T-helper 17 cell (primary cell): Measurements from ENCODE around the gene KISS1. TPM values are rescaled to one million over a fixed set of nuclear protein-coding genes. Genes with fewer than 3 reads are reported as not detected.

Experiments
- ATAC-seq: fragments of 150-1000 bp; cut with Tn5 transposase; 2 replicates; pipeline ENCODE4 v1.10.0; 2021; ENCODE audit warnings: mild to moderate bottlenecking, moderate library complexity
- DNase-seq, 3 donors: peaks; one replicate each; pipeline versions ENCODE4 v3.0.0 to v3.0.0-alpha.2; 2020 to 2021
- H3K9me3 ChIP-seq: one replicate; pipeline ENCODE4 v1.7.0; 2013; ENCODE audit warnings: low read length, mild to moderate bottlenecking; ENCODE audit not compliant: control insufficient read depth, poor library complexity, severe bottlenecking
- H3K27ac Mint-ChIP-seq: one replicate; pipeline ENCODE4 v1.8.0; 2022; ENCODE audit warnings: mild to moderate bottlenecking, moderate library complexity, mixed read lengths
- H3K27me3 Mint-ChIP-seq: one replicate; pipeline ENCODE4 v1.8.0; 2022; ENCODE audit warnings: mixed read lengths
- H3K36me3 Mint-ChIP-seq: one replicate; pipeline ENCODE4 v1.8.0; 2022; ENCODE audit warnings: low read depth, mixed read lengths
- H3K4me1 Mint-ChIP-seq: one replicate; pipeline ENCODE4 v1.8.0; 2022; ENCODE audit warnings: mild to moderate bottlenecking, mixed read lengths
- H3K4me3 Mint-ChIP-seq: one replicate; pipeline ENCODE4 v1.8.0; 2022; ENCODE audit warnings: mild to moderate bottlenecking, moderate library complexity, mixed read lengths
- total RNA-seq, 4 donors: library from RNA in 2 of 4; stranded (reverse) in 2 of 4; gene quantifications; one replicate each; pipeline ENCODE4 v1.2.3 and lab custom pipeline; 2022 to 2026

Gene KISS1
- total RNA-seq, 2 donors from 2014 or later, result 0.50 TPM; not detected in 1

DNA sequence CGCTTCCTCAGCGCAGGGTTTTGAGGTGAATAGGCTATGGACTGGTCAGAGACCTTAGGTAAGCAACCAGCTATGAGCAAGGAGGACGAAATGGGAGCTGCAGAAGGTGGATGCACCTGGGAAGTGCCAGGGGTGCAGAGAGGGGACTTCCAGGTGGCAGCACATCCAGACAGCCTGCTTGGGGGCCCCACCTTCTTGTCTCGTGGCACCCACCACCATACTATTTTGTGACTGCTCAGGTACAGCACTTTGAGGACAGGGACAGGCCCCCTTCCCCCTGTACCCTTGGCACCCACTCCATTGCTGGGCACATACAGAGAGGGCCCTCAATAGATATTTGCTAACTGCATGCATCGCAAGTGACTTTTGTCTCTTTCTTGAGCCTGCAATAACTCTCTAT is 777 bp upstream of the KISS1 start:
- H3K36me3 Mint-ChIP-seq, result peaks cover 4% of the 10 kb centered on the region
- no peak overlapping the region for H3K27ac Mint-ChIP-seq
- H3K27me3 Mint-ChIP-seq, result peaks cover 49% of the 10 kb centered on the region
- ATAC-seq, result no peak
- H3K4me1 Mint-ChIP-seq, result peaks cover 7% of the 10 kb centered on the region
- no peaks in the 10 kb centered on the region for H3K9me3 ChIP-seq
- H3K4me3 Mint-ChIP-seq, result no peak overlapping the region
- no peak for DNase-seq

GRCh38 chr1:204194771-204195170 is 1.5 kb downstream of the KISS1 start:
- H3K9me3 ChIP-seq, result no peaks in the 10 kb centered on the region
- Mint-ChIP-seq H3K4me3 (no peak overlapping the region), H3K36me3 (peaks cover 4% of the 10 kb centered on the region), H3K4me1 (peaks cover 15% of the 10 kb centered on the region), H3K27ac (peak overlapping the region; percentile 51), H3K27me3 (peaks cover 52% of the 10 kb centered on the region)
- no peak for ATAC-seq
- DNase-seq, result no peak

- Mint-ChIP-seq H3K4me1 (peaks cover 20% of the 10 kb centered on the region), H3K36me3 (peaks cover 4% of the 10 kb centered on the region), H3K4me3 (no peak overlapping the region), H3K27me3 (peaks cover 55% of the 10 kb centered on the region), H3K27ac (peak overlapping the region; percentile 51)
- ATAC-seq (no peak), DNase-seq (no peak)
- H3K9me3 ChIP-seq, result no peaks in the 10 kb centered on the region
These were observed 2.2 kb downstream of the KISS1 start for GRCh38 chr1:204194080-204194479.

GRCh38 chr1:204192589-204193352 is 3.5 kb downstream of the KISS1 start:
- no peaks in the 10 kb centered on the region for H3K9me3 ChIP-seq
- Mint-ChIP-seq H3K4me1 (peaks cover 26% of the 10 kb centered on the region), H3K4me3 (no peak overlapping the region), H3K36me3 (peaks cover 4% of the 10 kb centered on the region), H3K27me3 (peaks cover 58% of the 10 kb centered on the region), H3K27ac (peak overlapping the region; percentile 60)
- DNase-seq (no peak), ATAC-seq (no peak)

- Mint-ChIP-seq H3K4me3 (no peak overlapping the region), H3K27me3 (peaks cover 65% of the 10 kb centered on the region), H3K27ac (no peak overlapping the region), H3K36me3 (peaks cover 4% of the 10 kb centered on the region), H3K4me1 (peaks cover 26% of the 10 kb centered on the region)
- ATAC-seq (no peak), DNase-seq (no peak)
- H3K9me3 ChIP-seq, result no peaks in the 10 kb centered on the region
These were observed 4.2 kb downstream of the KISS1 start for GRCh38 chr1:204192046-204192445.

GRCh38 chr1:204191456-204191855 is 4.8 kb downstream of the KISS1 start:
- peaks cover 26% of the 10 kb centered on the region for H3K4me1 Mint-ChIP-seq
- no peak for ATAC-seq
- peaks cover 68% of the 10 kb centered on the region for H3K27me3 Mint-ChIP-seq
- peak overlapping the region; percentile 70 for H3K27ac Mint-ChIP-seq
- peaks cover 4% of the 10 kb centered on the region for H3K36me3 Mint-ChIP-seq
- H3K4me3 Mint-ChIP-seq, result no peak overlapping the region
- no peak for DNase-seq
- no peaks in the 10 kb centered on the region for H3K9me3 ChIP-seq

- peaks cover 75% of the 10 kb centered on the region for H3K27me3 Mint-ChIP-seq
- peak; percentile 56 for ATAC-seq
- DNase-seq, result peak in 1 of 3 donors; percentile 34
- peaks cover 26% of the 10 kb centered on the region for H3K4me1 Mint-ChIP-seq
- H3K36me3 Mint-ChIP-seq, result peaks cover 4% of the 10 kb centered on the region
- peak overlapping the region; percentile 81 for H3K27ac Mint-ChIP-seq
- no peak overlapping the region for H3K4me3 Mint-ChIP-seq
- H3K9me3 ChIP-seq, result no peaks in the 10 kb centered on the region
These were observed 5.8 kb downstream of the KISS1 start for GRCh38 chr1:204190212-204191211.

DNA sequence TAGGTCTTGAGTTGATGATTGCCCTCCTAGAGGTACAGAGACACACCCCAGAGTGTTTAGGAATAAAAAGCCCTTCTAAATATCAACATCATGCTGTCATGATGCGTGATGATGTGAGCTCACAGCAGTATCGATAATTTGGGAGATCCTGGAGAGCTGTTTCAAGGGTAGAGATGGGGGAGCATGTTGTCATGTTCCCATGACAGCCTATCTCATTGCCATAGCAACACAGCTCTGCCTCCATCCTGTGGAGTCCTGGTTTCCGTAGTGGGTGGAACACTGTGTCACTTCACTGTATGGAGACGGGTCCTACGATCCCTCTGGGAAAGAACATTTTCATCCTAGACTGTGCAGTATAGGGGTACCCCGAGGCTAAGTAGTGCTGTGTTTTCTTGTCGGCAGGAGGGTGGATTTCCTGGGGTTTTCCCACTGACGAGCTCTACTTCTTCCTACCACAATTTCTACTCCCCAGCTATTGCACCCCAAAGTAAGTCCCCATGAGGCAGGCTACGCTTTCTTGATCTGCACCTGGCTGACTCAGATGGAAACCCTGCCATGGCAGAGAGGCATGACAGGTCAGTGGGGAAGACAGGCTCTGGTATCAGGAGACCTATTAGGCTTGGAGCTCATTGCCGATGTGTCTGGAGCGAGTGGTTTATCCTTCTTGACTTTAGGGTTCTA is 7.2 kb downstream of the KISS1 start:
- H3K27ac Mint-ChIP-seq, result peak overlapping the region; percentile 81
- H3K9me3 ChIP-seq, result no peaks in the 10 kb centered on the region
- H3K4me3 Mint-ChIP-seq, result peak overlapping the region; percentile 78
- peak; percentile 82 for ATAC-seq
- H3K27me3 Mint-ChIP-seq, result peaks cover 70% of the 10 kb centered on the region
- H3K4me1 Mint-ChIP-seq, result peaks cover 20% of the 10 kb centered on the region
- peaks cover 4% of the 10 kb centered on the region for H3K36me3 Mint-ChIP-seq
- no peak for DNase-seq

- Mint-ChIP-seq H3K27ac (no peak overlapping the region), H3K36me3 (no peaks in the 10 kb centered on the region), H3K4me1 (peaks cover 20% of the 10 kb centered on the region), H3K4me3 (no peak overlapping the region), H3K27me3 (peaks cover 50% of the 10 kb centered on the region)
- no peaks in the 10 kb centered on the region for H3K9me3 ChIP-seq
- ATAC-seq (no peak), DNase-seq (no peak)
These were observed 9.7 kb downstream of the KISS1 start for GRCh38 chr1:204186597-204186996.

- H3K27me3 Mint-ChIP-seq, result peaks cover 4% of the 10 kb centered on the region
- no peak overlapping the region for H3K4me3 Mint-ChIP-seq
- H3K4me1 Mint-ChIP-seq, result no peaks in the 10 kb centered on the region
- H3K27ac Mint-ChIP-seq, result no peak overlapping the region
- no peaks in the 10 kb centered on the region for H3K9me3 ChIP-seq
- DNase-seq (no peak), ATAC-seq (no peak)
- no peaks in the 10 kb centered on the region for H3K36me3 Mint-ChIP-seq
These were observed 15.2 kb downstream of the KISS1 start for GRCh38 chr1:204181116-204181515.

GRCh38 chr1:204180133-204180532 is 16.2 kb downstream of the KISS1 start:
- Mint-ChIP-seq H3K27ac (no peak overlapping the region), H3K27me3 (no peaks in the 10 kb centered on the region), H3K36me3 (no peaks in the 10 kb centered on the region), H3K4me1 (no peaks in the 10 kb centered on the region), H3K4me3 (no peak overlapping the region)
- H3K9me3 ChIP-seq, result no peaks in the 10 kb centered on the region
- ATAC-seq, result no peak
- no peak for DNase-seq

DNA sequence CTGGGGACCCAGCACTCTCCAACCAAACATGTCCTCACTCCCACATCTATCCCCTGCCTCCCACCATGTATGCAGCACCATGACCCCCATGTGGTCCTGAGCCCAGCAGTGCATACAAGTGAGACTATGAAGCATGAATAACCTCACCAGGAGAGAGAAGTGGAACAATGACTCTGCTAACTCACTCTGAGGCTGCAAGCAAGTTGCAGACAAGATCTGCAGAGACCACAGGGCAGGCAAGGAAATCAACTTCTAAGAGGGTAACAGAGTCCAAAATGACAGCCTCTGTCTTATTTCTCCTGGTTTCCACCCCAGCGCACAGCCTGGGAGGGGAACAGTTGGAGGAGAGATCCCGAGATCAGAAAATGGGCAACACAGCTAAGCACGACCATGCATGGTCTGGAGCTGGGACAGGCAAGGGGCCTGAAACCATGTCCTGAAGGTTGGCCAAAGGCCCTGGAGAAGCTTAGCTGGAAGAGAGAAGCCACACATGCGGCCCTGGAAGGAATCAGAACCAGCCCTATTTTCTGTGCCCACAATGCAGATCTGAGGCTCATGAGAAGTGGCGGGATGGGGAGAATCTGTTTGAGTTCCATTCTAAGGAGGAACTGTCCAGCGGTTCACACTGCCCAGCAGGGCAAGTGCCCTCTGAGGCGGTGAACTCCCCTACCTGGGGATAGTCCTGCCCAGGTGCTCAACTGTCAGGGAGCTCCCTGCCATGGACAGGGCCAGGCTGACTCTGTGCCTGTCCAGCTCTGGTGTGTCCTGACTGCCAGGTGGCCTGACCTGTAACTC is 17.6 kb downstream of the KISS1 start:
- no peak overlapping the region for H3K27ac Mint-ChIP-seq
- no peaks in the 10 kb centered on the region for H3K4me1 Mint-ChIP-seq
- no peaks in the 10 kb centered on the region for H3K9me3 ChIP-seq
- no peak for ATAC-seq
- H3K36me3 Mint-ChIP-seq, result no peaks in the 10 kb centered on the region
- no peak for DNase-seq
- no peak overlapping the region for H3K4me3 Mint-ChIP-seq
- H3K27me3 Mint-ChIP-seq, result no peaks in the 10 kb centered on the region
